Mucosa of gallbladder (tissue), 1 donor: ENCODE results near the gene UBXN1. TPM values are rescaled to one million over a fixed set of nuclear protein-coding genes. Genes with fewer than 3 reads are reported as not detected.
"Not testable (repeated sequence)": the region's sequence is repeated elsewhere in the genome, so short reads cannot be mapped to it uniquely, and the experiment has no call there.

Source experiments
- DNase-seq: peaks from one replicate; pipeline ENCODE4 v3.0.0-alpha.2; 2020; ENCODE audit warnings: low spot score
- total RNA-seq: library from RNA; stranded (reverse); gene quantifications from one replicate; pipeline ENCODE4 v1.2.1, GENCODE V29; 2021
- donor health status: DM: no; HTN: no; CAD: no.

Gene UBXN1
- total RNA-seq, 1 donor from 2014 or later = 86.9 TPM

GRCh38 chr11:62671608-62672389, 7.1 kb downstream of the UBXN1 start, which contains the start of the genes LBHD1 and UQCC3:
Gene LBHD1 (minus strand): TSS chr11:62672267. CDS start chr11:62670031, 2,236 bp downstream.
Gene UQCC3 (plus strand): TSS chr11:62671673. CDS start chr11:62671746, 73 bp downstream.
- DNase-seq = peak; percentile 76

DNA sequence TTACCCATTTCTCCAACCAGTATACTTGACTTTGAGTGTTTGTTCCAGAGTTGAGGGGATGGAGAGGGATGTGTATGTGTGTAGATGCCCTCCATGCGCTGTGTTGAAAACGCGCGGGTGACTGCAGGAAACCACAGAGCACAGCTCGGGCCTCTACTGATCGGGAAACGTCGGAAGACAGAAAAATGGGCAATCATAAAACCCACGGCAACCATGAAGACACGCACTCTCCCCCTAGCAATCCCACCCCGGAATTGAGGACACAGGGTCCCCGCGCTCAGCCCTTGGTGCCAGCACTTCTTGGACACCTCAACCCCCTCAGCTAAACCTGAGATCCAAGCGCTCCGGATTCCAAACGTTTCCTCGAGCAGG, 7.7 kb downstream of the UBXN1 start:
- no peak for DNase-seq

GRCh38 chr11:62669420-62670161, 9.3 kb downstream of the UBXN1 start:
- DNase-seq = no peak

- no peak for DNase-seq
Measured at GRCh38 chr11:62667460-62667859, 11.4 kb downstream of the UBXN1 start.

DNA sequence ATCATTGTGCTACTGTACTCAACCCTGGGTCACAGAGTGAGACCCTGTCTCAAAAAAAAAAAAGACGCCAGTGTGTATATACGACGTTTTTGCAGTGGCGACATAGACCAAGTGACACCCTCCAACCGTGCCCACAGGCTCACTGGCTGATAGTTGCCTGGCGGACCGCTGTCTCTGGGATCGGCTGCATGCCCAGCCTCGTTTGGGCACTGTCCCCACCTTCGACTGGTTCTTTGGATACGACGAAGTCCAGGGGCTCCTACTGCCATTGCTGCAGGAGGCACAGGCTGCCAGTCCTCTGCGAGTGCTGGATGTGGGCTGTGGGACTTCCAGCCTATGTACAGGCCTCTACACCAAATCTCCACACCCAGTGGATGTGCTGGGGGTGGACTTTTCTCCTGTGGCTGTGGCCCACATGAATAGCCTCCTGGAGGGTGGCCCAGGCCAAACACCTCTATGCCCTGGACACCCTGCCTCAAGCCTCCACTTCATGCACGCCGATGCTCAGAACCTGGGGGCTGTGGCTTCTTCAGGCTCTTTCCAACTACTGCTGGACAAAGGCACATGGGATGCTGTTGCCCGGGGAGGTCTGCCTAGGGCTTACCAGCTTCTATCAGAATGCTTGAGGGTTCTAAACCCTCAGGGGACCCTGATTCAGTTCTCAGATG, 12.5 kb downstream of the UBXN1 start:
- DNase-seq = no peak

DNA sequence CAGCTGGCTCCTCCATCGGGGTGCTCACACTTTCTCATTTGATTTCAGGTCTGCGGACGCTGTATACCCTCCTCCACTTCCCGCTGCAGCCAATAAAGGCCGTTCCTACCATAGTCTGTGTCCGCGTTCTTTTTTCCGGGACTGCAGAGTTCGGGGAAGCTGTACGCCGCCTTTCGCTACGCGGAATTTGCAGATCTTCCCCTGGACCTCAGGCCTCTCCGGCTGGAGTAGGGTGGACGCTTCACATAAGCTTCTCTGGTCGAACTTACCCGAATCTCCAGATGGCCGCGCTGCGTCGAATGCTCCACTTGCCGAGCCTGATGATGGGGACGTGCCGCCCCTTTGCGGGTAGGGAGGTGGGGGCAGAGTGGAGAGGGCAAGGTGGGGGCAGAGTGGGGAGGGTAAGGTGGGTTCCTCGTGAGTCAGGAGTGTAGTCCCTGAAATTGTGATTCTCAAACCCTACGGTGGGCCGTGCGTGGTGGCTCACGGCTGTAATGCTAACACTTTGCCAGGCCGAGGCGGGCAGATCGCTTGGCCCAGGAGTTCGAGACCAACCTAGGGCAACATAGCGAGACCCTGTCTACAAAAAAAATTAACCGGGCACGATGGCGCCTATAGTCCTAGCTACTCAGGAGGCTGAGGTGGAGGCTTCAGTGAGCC, 13.1 kb downstream of the UBXN1 start:
- peak; percentile 41 for DNase-seq

DNA sequence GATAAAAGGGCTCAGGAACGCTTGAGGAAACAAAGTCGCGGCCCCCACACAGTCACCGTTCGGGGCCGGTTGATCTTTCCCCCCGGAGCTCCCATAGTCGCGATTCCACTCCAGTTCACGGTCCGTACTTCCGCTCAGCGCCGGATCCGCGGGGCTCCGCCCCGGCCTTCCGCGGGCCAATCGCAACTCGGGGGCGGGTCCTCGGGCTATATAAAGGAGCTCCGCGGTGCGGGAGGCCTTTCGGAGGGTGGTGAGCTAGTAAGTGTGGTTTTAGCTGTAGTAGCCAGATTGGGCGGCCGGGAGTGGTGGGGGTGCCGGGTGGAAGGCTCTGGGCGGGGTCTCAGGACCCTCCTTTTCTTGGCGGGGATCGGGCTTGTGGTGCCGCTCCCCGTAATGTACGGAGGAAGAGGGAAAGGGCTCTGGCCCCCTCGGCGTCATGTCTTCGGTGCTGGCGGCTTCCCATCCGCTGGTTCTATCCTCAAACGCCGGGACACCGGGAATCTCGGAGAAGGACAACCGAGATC, 13.7 kb downstream of the UBXN1 start, which contains the start of the genes C11orf98 and CSKMT:
C11orf98 (minus strand) TSS at position 136 of the 524 bp plus-strand sequence; CDS start at position 95, 41 bp downstream.
CSKMT (plus strand) TSS at position 238 of the 524 bp plus-strand sequence. CDS start 568 bp downstream, outside the sequence.
- peak; percentile 96 for DNase-seq

DNA sequence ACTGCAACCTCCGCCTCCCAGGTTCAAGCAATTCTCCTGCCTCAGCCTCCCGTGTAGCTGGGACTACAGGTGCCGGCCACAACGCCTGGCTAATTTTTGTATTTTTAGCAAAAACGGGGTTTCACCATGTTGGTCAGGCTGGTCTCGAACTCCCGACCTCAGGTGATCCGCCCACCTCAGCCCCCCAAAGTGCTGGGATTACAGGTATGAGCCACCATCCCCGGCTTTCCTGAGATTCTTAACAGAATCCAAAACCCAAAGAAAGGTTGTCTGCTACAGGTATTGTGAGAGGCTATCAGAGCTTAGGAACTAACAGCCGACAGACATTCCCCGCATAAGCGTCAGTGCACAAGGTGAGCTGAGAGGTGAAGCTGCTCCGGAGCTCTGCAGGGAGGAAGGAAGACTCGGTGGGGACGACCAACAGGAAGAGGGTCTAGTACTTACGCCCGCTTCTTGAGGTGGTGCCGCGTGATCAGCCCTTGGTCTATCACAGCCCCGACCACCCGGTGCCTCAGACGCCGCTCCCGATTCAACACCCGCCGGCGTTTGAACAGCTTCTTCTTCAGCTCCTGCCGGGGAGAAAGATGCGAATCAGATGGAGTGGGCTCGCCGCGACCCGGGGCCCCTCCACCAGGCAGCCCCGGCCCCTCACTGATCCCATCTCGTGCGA, 14.3 kb downstream of the UBXN1 start:
- DNase-seq = no peak

DNA sequence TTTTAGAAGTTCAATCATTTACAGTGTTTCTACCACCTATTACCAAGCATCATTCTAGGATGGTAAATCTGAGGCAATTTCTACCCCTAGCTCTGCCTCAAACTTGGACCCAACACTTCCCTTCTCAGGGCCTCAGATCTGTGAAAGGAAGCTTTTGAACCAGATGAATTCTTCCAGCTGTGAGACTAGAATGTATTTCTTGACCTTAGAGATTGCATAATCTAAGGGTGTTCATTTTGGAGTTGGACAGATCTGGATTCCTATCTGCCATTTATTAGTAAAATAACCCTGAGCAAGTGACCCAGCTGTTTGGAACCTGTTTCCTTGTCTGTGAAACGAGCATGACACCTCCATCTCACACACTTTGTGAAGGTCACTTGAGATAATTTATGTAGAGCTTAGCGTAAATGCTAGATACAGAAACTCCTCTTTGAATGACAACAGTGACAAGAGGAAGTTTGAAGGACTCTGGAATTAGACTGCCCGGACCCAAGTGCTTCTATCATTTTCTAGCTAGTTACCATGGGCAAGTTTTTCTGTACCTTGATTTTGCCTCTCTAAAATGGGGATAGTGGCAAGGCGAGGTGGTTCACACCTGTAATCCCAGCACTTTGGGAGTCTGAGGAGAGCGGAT, 22.0 kb downstream of the UBXN1 start:
- DNase-seq = no peak

DNA sequence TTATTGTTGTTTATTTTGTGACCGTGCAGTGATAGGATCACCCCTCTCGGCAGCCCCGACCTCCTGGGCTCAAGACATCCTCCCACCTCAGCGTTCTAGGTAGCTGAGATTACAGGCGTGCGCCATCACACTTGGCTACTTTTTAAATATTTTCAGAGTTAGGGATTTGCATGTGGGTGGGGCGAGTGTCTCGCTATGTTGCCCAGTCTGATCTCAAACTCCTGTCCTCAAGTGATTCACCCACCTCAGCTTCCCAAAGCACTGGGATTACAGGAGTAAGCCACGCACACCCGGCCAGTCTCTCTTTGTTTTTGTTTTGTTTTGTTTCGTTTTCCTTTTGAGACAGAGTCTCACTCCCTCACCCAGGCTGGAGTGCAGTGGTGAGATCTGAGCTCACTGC, 24.6 kb downstream of the UBXN1 start:
- DNase-seq = no peak

DNA sequence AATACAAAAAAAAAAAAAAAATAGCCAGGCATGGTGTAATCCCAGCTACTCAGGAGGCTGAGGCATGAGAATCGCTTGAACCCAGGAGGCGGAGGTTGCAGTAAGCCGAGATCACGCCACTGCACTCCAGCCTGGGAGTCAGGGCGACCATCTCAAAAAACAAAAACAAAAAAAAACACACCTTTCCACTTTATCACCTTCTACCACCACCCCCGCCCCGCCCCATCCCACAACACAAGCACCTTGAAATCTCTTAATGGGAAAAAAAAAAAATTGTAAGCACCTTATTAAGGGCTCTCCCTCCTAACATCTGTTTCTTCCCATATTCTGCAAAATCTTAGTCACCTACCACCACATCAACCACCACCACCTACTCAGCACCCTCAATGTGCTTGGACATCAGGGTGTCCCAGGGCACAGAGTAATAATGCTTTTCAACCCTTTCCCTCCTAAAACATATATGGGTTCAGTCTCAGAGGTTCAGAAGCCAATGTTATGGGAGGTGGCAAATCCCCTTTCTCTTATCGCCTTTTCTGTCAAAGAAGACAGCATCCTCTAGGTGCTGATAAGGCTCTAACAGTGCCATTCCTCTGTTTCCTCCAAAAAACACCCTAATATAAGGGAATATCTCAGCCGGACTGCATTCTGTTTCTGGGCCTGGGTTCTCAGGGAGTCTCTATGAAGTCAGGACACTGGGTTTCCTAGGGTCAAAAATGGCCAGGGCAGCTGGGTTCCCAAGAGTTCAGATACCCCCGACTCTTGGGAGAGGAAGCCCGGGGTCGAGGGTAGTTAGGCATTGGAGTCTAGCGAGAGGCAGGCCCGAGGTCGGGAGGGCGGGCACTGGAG, 26.5 kb downstream of the UBXN1 start:
- no peak for DNase-seq

DNA sequence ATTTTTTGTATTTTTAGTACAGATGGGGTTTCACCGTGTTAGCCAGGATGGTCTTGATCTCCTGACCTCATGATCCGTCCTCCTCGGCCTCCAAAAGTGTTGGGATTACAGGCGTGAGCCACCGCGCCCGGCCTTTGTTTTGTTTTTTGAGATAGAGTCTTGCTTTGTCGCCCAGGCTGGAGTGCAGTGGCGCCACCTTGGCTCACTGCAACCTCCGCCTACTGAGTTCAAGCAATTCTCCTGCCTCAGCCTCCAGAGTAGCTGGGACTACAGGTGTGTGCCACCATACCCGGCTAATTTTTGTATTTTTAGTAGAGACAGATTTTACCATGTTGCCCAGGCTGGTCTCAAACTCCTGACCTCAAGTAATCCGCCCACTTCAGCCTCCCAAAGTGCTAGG, 28.6 kb downstream of the UBXN1 start:
- not testable (repeated sequence) for DNase-seq

- DNase-seq = no peak
Measured at GRCh38 chr11:62649486-62649885, 29.4 kb downstream of the UBXN1 start.

GRCh38 chr11:62648967-62649364, 29.9 kb downstream of the UBXN1 start:
- no peak for DNase-seq

- DNase-seq = no peak
Measured at GRCh38 chr11:62648185-62648966, 30.5 kb downstream of the UBXN1 start.

- no peak for DNase-seq
Measured at GRCh38 chr11:62647609-62648005, 31.3 kb downstream of the UBXN1 start.

DNA sequence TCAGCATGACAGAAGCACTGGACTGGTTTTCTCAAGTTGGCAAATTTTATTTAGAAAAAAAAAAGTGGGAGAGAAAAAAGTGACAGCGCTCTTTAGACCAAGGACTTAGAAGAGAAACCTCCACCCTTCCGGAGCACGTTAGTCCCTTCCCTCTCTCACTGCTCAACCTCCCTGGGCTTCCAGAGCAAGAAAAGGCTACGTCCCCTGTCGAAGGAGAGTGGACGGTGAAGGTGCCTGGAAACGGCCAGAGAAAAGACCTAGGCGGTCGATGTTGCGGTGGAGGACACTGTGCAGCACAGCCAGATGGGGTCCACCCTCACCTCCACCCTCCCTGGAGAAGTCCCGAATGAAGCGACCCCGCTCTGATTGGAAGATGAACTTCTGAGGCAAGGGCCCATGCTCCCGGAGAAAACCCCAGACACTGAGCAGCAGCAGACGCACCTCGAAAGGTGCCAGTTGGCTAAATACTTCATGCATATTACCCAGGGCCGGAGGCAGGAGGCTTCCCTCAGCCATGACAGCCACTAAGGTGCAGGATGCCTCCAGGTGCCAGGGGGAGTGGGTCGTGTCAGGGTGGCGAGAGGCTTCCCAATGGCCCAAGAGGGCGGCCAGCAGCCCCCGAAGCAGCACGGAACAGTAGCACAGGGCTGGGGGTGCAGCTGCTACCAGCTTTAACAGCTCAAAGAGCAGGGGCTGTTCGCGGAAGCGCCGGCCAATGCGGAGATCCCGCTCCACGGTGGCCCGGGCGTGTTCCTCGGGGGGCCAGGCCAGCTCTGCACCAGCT, 31.9 kb downstream of the UBXN1 start:
- DNase-seq = no peak
